GM12873 (cell line): ENCODE data around the gene TNFRSF17.

Experiments
- TF ChIP-seq, protein P1 (sequence below): IDR thresholded peaks from 2 replicates; pipeline ENCODE4 v1.5.1; 2012; ENCODE audit warnings: low read depth, mild to moderate bottlenecking, moderate library complexity, low read length, control low read depth; ENCODE audit not compliant: insufficient read depth; ENCODE audit errors: missing control alignments

TNFRSF17 gene

DNA sequence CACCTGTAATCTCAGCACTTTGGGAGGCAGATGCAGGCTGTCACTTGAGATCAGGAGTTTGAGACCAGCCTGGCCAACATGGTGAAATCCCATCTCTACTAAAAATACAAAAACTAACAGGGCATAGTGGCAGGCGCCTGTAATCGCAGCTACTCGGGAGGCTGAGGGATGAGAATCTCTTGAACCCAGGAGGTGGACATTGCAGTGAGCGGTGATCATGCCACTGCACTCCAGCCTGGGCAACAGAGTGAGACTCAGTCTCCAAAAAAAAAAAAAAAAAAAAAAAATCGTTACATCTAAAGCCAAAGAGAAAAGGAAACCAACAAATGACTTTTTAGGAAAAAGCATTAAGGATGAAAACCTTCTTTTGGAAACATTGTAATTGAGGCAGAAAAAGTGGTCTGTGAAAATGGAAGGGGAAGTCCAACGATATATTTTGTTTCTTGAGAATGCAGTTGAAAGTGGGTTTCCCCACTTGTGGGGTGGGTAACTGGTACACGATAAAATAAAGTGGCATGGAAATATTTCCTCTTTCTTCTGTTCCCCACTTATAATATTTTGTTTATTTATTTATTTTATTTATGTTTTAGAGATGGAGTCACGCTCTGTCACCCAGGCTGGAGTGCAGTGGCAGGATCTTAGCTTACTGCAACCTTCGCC lies 14.1 kb downstream of the TNFRSF17 start:
- TF ChIP-seq, protein P1, sequence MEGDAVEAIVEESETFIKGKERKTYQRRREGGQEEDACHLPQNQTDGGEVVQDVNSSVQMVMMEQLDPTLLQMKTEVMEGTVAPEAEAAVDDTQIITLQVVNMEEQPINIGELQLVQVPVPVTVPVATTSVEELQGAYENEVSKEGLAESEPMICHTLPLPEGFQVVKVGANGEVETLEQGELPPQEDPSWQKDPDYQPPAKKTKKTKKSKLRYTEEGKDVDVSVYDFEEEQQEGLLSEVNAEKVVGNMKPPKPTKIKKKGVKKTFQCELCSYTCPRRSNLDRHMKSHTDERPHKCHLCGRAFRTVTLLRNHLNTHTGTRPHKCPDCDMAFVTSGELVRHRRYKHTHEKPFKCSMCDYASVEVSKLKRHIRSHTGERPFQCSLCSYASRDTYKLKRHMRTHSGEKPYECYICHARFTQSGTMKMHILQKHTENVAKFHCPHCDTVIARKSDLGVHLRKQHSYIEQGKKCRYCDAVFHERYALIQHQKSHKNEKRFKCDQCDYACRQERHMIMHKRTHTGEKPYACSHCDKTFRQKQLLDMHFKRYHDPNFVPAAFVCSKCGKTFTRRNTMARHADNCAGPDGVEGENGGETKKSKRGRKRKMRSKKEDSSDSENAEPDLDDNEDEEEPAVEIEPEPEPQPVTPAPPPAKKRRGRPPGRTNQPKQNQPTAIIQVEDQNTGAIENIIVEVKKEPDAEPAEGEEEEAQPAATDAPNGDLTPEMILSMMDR: no peak

DNA sequence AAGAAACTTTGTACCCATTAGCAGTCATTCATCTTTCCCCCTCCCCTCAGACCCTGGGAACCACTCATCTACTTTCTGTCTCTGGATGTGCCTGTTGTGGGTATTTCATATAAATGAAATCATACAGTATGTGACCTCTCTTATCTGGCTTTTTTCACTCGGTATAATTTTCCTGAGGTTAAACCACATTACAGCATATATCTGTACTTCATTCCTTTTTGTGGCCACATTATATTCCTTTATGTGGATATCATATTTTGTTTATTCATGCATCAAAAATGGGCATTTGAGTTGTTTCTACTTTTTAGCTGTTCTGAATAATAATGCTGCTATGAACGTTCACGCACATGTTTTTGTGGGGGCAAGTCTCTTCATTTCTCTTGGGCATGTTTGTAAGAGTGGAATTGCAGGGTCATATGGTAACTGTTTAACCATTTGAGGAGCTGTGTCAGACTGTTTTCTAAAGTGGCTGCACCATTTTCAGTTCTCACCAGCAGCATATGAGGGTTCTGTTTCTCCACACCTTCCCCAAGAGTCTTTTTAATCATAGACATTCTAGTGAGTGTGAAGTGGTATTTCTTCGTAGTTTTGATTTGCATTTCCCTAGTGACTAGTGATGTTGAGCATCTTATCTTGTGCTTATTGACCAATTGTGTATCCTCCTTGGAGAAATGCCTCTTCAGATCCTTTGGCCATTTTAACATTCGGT lies 15.3 kb downstream of the TNFRSF17 start:
- TF ChIP-seq, protein P1: no peak

DNA sequence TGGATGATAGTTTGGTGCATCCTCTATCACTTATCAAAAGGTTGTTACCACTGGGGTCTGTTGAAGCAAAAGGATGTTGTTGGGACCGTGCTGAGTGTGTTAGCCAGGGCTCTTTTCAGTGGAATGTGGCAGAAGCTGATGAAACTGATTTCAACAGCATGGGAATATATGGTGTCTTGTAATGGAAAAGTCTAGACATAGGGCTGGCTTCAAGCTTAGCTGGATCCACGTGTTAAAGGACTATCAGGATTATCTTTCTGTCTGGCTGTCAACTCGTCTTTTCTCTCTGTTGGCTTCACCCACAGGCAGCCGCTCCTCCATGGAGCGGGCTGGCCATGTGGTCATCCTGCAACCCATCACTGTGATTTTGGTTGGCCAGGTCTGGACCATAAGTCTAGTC lies 20.2 kb downstream of the TNFRSF17 start:
- TF ChIP-seq, protein P1: no peak

DNA sequence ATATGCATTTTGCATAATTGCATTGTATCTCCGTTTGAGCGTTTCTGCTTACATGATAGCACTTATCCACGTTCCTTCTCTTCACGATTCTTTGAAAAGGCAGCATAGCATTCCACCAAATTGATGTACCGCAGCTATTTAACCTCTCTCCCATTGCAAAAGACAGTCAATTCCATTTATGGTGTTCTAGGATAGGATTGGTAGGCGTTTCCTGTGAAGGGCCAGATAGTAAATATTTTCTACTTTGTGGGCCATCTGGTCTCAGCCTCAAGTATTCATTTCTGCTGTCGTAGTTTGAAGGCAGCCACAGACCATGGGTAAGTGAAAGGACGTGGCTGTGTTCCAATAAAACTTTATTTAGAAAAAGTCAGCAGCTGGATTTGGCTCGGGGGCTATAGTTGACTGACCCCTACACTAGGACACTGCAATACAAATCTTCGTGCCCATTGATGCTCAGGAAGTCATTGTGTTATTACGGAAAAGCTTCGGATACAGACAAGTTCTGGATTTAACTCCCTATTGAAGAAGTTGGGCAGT lies 21.6 kb downstream of the TNFRSF17 start:
- TF ChIP-seq, protein P1: no peak

DNA sequence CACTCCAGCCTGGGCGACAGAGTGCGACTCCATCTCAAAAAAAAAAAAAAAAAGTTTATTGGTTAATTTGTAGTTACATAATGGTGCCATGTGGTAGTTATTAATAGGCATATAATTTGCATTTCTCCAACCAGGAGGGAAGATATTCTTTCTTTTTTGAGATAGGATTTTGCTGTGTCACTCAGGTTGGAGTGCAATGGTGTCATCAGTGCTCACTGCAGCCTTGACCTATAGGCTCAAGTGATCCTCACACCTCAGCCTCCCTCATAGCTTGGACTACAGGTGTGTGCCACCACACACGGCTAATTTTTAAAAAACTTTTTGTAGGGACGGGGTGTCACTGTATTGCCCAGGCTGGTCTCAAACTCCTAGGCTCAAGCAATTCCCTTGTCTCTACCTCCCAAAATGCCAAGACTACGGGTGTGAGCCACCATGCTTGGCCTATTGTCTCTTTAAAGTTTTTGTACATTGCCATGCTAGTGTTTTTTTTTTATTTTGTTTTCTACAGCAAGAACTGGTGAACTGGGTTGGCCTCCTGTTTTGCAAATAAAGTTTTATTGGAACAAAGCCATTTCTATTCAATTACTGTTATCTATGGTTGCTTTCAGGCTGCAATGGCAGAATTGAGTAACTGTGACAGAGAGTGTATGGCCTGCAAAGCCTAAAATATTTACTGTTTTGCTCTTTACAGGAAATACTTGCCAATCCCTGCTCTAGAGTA lies 23.4 kb downstream of the TNFRSF17 start:
- TF ChIP-seq, protein P1: no peak

DNA sequence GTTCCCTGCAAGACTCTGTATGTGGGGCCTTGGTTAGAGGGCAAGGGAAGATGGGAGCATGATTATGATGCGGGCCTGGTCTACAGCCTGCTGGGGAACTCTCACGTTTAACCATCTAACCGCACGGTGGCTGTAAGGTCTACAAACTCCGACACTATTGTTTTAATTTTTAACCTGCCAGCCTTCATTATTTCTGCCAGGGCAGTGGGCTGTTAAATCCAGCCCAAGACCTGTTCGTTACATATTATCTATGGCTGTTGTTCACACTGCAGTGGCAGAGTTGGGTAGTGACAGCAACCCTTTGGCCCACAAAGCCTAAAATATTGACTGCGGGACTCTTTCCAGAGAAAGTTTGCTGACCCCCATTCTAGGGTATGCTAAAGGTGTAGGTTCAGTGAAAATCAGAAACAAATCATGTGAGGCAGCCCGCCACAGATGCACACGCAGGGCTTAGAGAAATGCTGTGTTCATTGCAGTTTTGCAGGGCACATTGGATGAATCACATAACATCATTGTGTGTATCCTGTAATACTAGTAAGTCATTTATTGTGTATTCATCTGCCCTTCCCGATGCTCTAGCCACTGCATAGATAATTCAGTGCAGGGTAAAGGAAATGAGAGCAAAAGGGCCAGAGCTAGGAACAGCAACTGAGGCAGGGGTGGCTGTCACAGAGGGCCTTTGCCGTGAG lies 25.8 kb downstream of the TNFRSF17 start:
- TF ChIP-seq, protein P1: no peak
